ENCODE data around the gene GAB3.
A peak's percentile ranks its signal among the peaks of the same experiment; 100 is the strongest.

GAB3 gene

GRCh38 chrX:154750301-154751202 is at the start of gene GAB3:
TSS of gene GAB3 (minus strand) at chrX:154751077. CDS start at chrX:154751025, 52 bp downstream.
- DNase-seq (ENCODE audit: low read depth in 1 of 2, low spot score in 1 of 2) = peak in 1 of 2 donors; percentile 13

- DNase-seq (ENCODE audit: low read depth in 1 of 2, low spot score in 1 of 2) = no peak
These were observed 48.9 kb upstream of the GAB3 start for GRCh38 chrX:154799556-154800348.

GRCh38 chrX:154797006-154797405 is 46.1 kb upstream of the GAB3 start:
- DNase-seq (ENCODE audit: low read depth in 1 of 2, low spot score in 1 of 2) = no peak

- no peak for DNase-seq (ENCODE audit: low read depth in 1 of 2, low spot score in 1 of 2)
These were observed 44.1 kb upstream of the GAB3 start for GRCh38 chrX:154795016-154795415.

GRCh38 chrX:154793084-154793795 is 42.4 kb upstream of the GAB3 start:
- no peak for DNase-seq (ENCODE audit: low read depth in 1 of 2, low spot score in 1 of 2)

GRCh38 chrX:154791939-154792338 is 41.1 kb upstream of the GAB3 start:
- no peak for DNase-seq (ENCODE audit: low read depth in 1 of 2, low spot score in 1 of 2)

GRCh38 chrX:154791467-154791866 is 40.6 kb upstream of the GAB3 start:
- no peak for DNase-seq (ENCODE audit: low read depth in 1 of 2, low spot score in 1 of 2)

GRCh38 chrX:154785716-154786115 is 34.8 kb upstream of the GAB3 start:
- no peak for DNase-seq (ENCODE audit: low read depth in 1 of 2, low spot score in 1 of 2)

GRCh38 chrX:154784149-154784995 is 33.5 kb upstream of the GAB3 start:
- DNase-seq (ENCODE audit: low read depth in 1 of 2, low spot score in 1 of 2) = no peak

- no peak for DNase-seq (ENCODE audit: low read depth in 1 of 2, low spot score in 1 of 2)
These were observed 30.1 kb upstream of the GAB3 start for GRCh38 chrX:154780968-154781367.

GRCh38 chrX:154779261-154779660 is 28.4 kb upstream of the GAB3 start:
- DNase-seq (ENCODE audit: low read depth in 1 of 2, low spot score in 1 of 2) = no peak

GRCh38 chrX:154776753-154777152 is 25.9 kb upstream of the GAB3 start:
- no peak for DNase-seq (ENCODE audit: low read depth in 1 of 2, low spot score in 1 of 2)

- DNase-seq (ENCODE audit: low read depth in 1 of 2, low spot score in 1 of 2) = peak in 1 of 2 donors; percentile 1
These were observed 24.8 kb upstream of the GAB3 start for GRCh38 chrX:154775419-154776349.

- no peak for DNase-seq (ENCODE audit: low read depth in 1 of 2, low spot score in 1 of 2)
These were observed 23.7 kb upstream of the GAB3 start for GRCh38 chrX:154774622-154775021.

GRCh38 chrX:154762537-154763296 is 11.8 kb upstream of the GAB3 start, which contains the start of gene DKC1:
TSS of gene DKC1 (plus strand) at chrX:154762864. CDS start at chrX:154762966, 102 bp downstream.
- DNase-seq (ENCODE audit: low read depth in 1 of 2, low spot score in 1 of 2) = peak; percentile 77 to 90

- DNase-seq (ENCODE audit: low read depth in 1 of 2, low spot score in 1 of 2) = no peak
These were observed 11.2 kb upstream of the GAB3 start for GRCh38 chrX:154761977-154762536.

- DNase-seq (ENCODE audit: low read depth in 1 of 2, low spot score in 1 of 2) = no peak
These were observed 7.8 kb upstream of the GAB3 start for GRCh38 chrX:154758696-154759095.

GRCh38 chrX:154751669-154752271 is 893 bp upstream of the GAB3 start:
- no peak for DNase-seq (ENCODE audit: low read depth in 1 of 2, low spot score in 1 of 2)
